Dermis lymphatic vessel endothelial cell (primary cell): ENCODE results near the gene TAX1BP3. TPM values are rescaled to one million over a fixed set of nuclear protein-coding genes. Genes with fewer than 3 reads are reported as not detected.

Experiments used
- total RNA-seq: library from RNA; depleted of rRNA; stranded (reverse); fragments of >200 nt; gene quantifications from 2 replicates; pipeline ENCODE4 v1.2.1, GENCODE V29; 2014

TAX1BP3 gene
- total RNA-seq = 160 and 180 TPM in 2 replicates

GRCh38 chr17:3668279-3669084 is at the start of gene TAX1BP3, which contains the start of gene EMC6:
Gene TAX1BP3 (minus strand): TSS chr17:3668578. CDS start chr17:3668526, 52 bp downstream.
Gene EMC6 (plus strand): TSS chr17:3668812. CDS start chr17:3669147, 335 bp downstream.

GRCh38 chr17:3695723-3696411 is 27.5 kb upstream of the TAX1BP3 start, which contains the start of gene P2RX5:
Gene P2RX5 (minus strand): TSS chr17:3696155. CDS start chr17:3696005, 150 bp downstream.

GRCh38 chr17:3636154-3636907 is 32.0 kb downstream of the TAX1BP3 start, which contains the start of the genes CTNS and SHPK:
Gene CTNS (plus strand): TSS chr17:3636760. CDS start chr17:3640207, 3,447 bp downstream.
Gene SHPK (minus strand): TSS chr17:3636250. CDS start chr17:3636219, 31 bp downstream.

Other genes starting within 250 kb of the TAX1BP3 start
- not detected in 2 replicates for gene OR1E2, start 234.7 kb downstream of the TAX1BP3 start, total RNA-seq
- gene SPATA22, start 196.8 kb downstream of the TAX1BP3 start, total RNA-seq = 0.33 TPM in 1 of 2 replicates, not detected in the other
- gene ASPA, start 192.6 kb downstream of the TAX1BP3 start, total RNA-seq = not detected in 2 replicates
- under 0.01 TPM in 1 of 2 replicates, not detected in the other for gene TRPV3, start 110.8 kb downstream of the TAX1BP3 start, total RNA-seq
- 0.22 and 0.43 TPM in 2 replicates for gene TRPV1, start 59.2 kb downstream of the TAX1BP3 start, total RNA-seq
- gene SHPK, start 32.3 kb downstream of the TAX1BP3 start, total RNA-seq = 8.5 and 15.3 TPM in 2 replicates
- gene CTNS, start 31.8 kb downstream of the TAX1BP3 start, total RNA-seq = 14.5 and 17.2 TPM in 2 replicates
- 11.4 and 16.3 TPM in 2 replicates for gene EMC6, start 234 bp upstream of the TAX1BP3 start, total RNA-seq
- gene P2RX5, start 27.6 kb upstream of the TAX1BP3 start, total RNA-seq = 0.11 and 0.17 TPM in 2 replicates
- gene HASPIN, start 55.3 kb upstream of the TAX1BP3 start, total RNA-seq = 1.1 and 1.4 TPM in 2 replicates
- 16.6 and 16.7 TPM in 2 replicates for gene ITGAE, start 132.6 kb upstream of the TAX1BP3 start, total RNA-seq
- 14.8 and 19.3 TPM in 2 replicates for gene NCBP3, start 177.7 kb upstream of the TAX1BP3 start, total RNA-seq
- gene CAMKK1, start 224.5 kb upstream of the TAX1BP3 start, total RNA-seq = 0.87 and 1.1 TPM in 2 replicates
- not detected in 2 replicates for gene P2RX1, start 247.9 kb upstream of the TAX1BP3 start, total RNA-seq